Stimulated activated CD4-positive, alpha-beta T cell treated with anti-CD3 and anti-CD28 coated beads, Interleukin-2, amount 100 ng/mL, for 4 hours (primary cell): ENCODE data around the gene TTC16.
"Not testable (repeated sequence)": the region's sequence is repeated elsewhere in the genome, so short reads cannot be mapped to it uniquely, and the experiment has no call there.

Experiments used
- DNase-seq: peaks from one replicate; pipeline ENCODE4 v3.0.0-alpha.2; 2020; ENCODE audit warnings: low read depth

TTC16 gene

GRCh38 chr9:127744398-127745110 lies 28.7 kb downstream of the TTC16 start:
- no peak for DNase-seq

- DNase-seq: no peak
Observed at GRCh38 chr9:127746959-127747569, 31.2 kb downstream of the TTC16 start.

- DNase-seq: no peak
Observed at GRCh38 chr9:127749090-127749787, 33.4 kb downstream of the TTC16 start.

- no peak for DNase-seq
Observed at GRCh38 chr9:127751269-127752054, 35.6 kb downstream of the TTC16 start.

- no peak for DNase-seq
Observed at GRCh38 chr9:127753148-127753547, 37.3 kb downstream of the TTC16 start.

- DNase-seq: no peak
Observed at GRCh38 chr9:127753622-127754021, 37.7 kb downstream of the TTC16 start.

GRCh38 chr9:127754099-127755060 lies 38.5 kb downstream of the TTC16 start:
- DNase-seq: no peak

DNA sequence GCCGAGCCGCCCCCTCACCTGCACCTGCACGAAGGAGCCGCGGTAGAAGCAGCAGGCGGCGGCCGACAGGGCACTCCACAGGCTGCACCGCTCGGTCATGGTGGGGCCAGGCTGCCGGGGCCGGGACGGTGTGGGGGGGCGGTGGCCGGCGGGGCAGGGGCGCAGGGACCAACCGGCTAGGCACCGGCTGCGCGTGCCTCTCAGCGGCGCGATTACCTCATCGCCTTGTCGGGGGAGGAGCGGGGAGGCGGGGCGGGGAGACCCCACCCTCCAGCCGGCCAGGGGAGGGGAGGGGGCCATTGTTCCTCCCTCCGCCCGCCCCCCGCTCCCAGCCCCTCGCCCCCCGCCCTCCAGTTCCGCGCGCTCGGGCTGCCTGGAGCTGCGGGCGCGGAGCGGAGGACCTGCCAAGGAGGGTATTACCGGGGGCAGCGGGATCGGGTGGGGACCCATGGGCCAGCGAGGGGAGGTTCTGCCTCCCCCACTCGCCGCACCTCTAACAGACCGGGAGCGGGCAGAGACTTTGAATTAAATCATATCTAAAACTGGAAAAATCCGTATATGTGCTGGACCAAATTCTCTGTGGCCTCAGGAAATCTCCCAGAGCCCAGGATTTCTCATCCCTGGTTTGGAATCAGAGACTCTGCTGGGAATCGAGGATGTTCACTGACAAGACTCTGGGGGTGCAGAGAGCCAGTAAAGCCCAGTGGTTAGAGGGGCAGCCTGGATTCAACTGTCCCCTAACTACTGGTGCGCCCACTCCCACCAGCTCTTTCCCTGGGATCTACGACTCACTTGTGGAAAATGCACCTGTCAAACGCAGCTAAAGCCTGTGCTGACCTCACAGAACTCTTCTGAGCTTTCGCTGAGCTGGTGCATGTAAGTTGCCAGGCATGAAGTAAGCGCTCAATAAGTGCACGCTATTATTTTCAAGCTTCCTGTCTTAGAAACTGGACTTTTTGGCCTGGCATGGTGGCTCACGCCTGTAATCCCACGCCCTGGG lies 39.5 kb downstream of the TTC16 start:
- no peak for DNase-seq

DNA sequence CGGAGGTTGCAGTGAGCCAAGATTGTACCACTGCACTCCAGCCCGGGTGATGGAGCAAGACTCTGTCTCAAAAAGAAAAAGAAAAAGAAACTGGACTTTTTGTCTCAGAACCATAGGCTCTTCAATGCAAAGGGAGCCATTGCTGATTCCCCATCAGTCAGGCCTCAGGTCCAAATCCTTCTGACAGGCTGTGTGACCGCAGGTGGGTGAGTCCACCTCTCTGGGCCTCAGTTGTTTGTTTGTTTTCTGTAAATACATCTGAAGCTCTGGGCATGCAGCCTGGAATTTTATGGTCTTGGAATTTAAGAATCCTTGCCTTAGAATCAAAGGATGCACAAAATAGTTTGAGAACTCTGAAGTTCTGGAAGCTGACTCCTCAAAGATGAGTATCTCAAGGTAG lies 40.4 kb downstream of the TTC16 start:
- no peak for DNase-seq

- DNase-seq: not testable (repeated sequence)
Observed at GRCh38 chr9:127756776-127757175, 40.9 kb downstream of the TTC16 start.

DNA sequence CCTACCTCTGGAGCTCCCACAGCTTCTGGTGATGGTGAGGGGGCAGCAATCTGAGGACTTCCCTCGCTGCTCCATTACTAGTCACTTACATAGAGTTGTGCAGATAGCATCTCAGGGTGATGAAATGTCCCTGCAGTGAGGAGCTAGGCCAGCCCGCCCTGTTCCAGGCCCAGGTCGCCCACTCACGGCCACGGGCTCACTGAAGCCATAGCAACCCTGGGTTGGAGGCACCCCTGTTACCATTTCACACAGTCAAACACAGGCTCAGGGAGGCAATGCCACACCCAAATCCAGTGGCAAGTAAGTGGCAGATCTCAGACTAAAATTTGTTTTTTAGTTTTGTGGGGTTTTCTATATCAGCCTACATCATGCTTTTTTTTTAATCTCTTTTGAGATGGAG lies 43.0 kb downstream of the TTC16 start:
- no peak for DNase-seq

- DNase-seq: no peak
Observed at GRCh38 chr9:127761061-127761460, 45.2 kb downstream of the TTC16 start.

GRCh38 chr9:127761491-127761956 lies 45.6 kb downstream of the TTC16 start:
- no peak for DNase-seq

GRCh38 chr9:127762111-127762676 lies 46.3 kb downstream of the TTC16 start:
- DNase-seq: no peak

- no peak for DNase-seq
Observed at GRCh38 chr9:127763918-127764384, 48.1 kb downstream of the TTC16 start.

DNA sequence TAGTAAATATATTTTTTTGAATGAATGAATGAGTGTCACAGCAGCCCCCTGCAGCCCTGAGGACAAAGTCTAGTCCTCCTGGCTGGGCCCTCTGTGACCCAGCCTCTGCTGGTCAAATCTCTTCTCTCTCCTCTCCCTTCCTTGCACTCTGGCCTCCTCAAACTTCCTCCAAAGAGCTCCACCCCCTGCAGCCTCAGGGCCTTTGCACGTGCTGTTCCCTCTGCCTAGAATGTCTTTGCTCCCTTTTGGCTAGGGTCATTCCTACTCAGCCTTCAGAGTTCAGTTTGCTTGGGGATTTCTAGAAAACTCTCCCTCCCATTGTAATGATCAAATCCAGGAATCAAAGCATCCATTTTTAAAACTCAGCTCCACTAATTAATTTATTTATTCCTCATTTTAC lies 49.5 kb downstream of the TTC16 start:
- DNase-seq: no peak

DNA sequence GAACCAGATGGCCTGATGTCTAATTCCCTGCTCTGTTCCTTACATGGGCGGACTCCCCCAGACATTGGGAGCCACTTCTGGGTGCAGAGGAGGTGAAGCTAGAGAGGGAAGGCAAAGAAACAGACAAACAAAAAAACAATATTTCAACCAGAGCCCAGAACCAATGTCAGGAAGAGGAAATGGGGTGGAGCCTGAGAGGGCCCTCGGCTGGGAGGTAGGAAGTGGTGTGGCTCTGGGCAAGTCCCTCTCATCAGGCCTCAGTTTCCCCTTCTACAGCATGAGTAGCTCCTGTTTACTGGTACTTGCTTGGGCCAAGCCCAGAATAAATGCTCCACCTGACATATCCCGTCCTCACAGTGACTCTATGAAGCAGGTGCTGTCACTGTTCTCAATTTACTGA lies 51.5 kb downstream of the TTC16 start:
- DNase-seq: no peak

GRCh38 chr9:127767909-127768331 lies 52.0 kb downstream of the TTC16 start:
- DNase-seq: no peak

DNA sequence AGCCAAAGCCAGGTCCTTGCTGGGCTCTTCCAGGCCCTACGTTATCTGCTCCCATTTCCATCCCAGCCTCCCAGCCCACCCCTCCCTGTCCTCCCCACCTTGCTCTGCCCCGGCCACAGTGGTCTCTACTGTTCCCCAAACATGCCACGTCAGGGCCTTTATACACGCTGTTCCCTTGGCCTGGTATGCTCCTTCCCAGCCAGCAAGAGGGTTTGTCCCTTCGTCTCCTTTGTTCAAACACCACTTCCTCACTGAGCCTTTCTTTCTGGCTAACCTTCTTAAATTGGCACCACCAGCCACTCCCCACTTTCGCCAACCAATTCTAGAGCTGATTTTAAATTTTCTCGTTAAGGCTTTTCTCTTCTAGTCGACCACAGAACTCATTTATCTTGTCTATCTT lies 52.8 kb downstream of the TTC16 start:
- no peak for DNase-seq
